Kidney tubule cell (primary cell): Measurements from ENCODE around the gene MS4A18.
A peak's percentile ranks its signal among the peaks of the same experiment; 100 is the strongest.
"Not testable (repeated sequence)": the region's sequence is repeated elsewhere in the genome, so short reads cannot be mapped to it uniquely, and the experiment has no call there.

ENCODE experiments used
- DNase-seq: peaks from one replicate; pipeline ENCODE4 v3.0.0-alpha.2; 2018; ENCODE audit warnings: low spot score

MS4A18 gene

DNA sequence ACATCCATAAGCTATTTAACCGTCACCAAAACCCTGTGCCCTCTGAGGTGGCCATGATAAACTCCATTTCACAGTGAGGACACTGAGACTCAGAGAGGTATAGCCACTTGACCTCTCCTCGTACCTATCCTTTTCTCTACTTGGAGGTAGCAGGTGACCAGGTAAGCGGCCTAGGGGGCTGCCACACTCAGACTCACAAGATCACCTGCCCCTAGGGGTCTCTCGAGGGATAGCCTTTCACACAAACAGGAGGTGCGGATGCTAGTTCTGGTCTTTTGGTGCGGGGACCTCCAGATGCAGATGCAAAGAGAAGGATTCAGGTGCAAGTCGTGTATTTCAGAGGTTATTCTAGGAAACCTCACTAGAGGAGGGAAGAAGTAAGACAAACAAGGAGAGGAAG is 14.6 kb downstream of the MS4A18 start:
- no peak for DNase-seq

DNA sequence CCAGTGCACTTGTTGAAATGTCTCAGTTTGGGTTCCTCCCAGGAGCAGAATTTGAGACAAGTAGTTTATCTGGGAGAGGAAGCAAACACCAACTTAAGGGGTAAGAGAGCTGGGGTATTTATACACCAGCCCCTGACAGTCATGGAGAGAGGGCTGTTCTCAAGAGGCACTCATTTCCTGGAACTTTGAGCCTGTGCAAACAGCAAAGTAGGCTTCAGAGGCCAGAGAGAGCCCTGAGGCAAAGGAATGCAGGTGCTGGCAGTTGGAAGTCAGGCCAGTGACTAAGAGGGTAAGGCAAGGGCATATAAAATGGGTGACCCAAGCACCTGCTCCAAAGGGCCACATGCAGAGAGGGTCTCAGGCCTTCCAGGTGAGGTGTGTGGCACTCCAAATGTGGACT is 16.1 kb downstream of the MS4A18 start:
- peak; percentile 19 for DNase-seq

DNA sequence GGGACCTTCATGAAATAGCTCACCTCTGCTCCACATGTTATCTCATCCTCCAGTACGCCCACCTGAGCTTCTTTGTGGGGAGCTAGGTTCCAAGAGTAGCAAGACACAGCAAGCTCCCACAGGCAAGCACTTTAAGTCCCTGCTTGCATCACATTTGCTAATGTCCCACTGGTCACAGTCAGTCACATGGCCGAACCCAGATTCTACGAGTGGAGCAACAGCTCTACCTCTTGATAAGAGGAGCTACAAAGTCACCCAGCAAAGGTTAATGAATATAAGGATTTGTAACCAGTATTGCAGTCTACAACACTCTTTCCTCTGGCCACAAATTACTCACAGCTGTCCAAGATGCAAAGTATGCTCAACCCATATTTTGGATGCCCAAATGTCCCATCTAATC is 16.9 kb downstream of the MS4A18 start:
- no peak for DNase-seq

DNA sequence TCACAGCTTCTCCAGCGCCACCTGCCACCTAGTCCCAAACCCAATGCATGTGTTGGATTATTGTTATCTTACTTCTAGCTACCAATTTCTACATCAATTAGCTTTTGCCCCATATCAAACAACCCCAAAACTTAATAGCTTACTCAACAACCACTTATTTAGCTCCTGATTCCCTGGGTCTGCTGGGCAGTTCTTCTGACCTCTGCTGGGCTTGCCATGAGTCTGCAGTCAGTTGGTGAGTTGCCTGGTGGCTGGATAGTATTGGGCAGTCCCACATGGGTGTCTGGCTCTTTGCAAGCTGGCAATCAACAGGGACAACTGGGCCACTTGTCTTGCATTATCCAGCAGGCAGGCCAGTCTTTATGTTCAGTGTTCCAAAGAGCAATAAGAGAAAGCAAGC is 18.5 kb downstream of the MS4A18 start:
- DNase-seq, result no peak

DNA sequence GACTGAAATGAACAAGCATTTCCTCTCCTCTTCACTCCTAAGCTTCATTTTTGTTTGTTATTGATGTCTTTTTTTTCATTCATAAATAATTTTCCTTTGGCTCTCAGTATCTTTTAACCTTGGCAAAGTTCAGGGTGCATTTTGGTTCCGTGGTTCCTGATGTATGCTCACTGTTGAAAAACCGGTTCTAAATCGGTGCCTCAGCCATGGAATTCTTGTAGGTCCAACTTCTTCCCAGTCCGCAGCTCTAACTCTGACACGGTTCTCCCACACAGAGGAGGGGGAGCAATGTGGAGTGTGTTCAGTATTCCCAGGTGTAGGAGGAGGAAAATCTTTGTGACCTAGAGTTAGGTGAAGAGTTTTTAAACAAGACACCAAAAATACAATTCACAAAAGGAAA is 19.6 kb downstream of the MS4A18 start:
- DNase-seq, result no peak

DNA sequence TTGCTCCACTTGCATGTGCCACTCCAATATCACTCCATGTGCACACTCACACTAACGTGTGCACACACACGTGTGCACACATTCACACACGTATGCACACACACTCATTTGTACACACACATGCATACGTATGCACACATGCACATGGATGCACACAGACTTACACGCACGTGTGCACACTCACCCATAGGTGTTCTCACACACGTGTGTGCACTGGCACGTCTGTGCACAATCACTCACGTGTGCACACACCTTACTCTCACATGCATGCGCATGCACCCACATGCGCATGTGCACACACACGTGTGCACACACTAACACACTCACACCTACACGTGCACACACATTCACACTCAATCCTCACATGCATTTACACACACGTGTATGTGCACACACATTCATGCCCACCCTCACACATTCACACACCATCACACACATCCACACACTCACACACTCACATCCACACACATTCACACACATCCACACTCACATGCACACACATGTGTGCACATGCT is 22.9 kb downstream of the MS4A18 start:
- no peak for DNase-seq

DNA sequence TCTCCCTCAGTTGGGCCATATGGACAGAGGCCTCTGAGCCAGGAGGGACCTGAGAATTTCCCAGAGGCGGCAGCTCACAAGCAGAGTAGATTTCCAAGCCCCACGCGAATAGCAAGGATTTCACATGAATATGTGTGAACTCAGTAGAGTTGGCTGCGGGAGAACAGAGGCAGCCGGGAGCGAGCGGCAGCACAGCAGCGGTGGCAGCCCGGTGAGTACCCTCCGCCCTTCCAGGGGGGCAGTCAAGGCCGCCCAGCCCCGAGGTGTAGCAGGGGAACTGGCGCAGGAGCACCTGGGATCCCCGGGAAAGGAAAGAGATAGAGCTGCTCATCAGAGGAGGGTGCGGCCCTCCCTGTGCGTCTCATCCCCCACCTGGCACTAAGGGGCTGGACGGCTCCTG is 23.7 kb downstream of the MS4A18 start:
- no peak for DNase-seq

DNA sequence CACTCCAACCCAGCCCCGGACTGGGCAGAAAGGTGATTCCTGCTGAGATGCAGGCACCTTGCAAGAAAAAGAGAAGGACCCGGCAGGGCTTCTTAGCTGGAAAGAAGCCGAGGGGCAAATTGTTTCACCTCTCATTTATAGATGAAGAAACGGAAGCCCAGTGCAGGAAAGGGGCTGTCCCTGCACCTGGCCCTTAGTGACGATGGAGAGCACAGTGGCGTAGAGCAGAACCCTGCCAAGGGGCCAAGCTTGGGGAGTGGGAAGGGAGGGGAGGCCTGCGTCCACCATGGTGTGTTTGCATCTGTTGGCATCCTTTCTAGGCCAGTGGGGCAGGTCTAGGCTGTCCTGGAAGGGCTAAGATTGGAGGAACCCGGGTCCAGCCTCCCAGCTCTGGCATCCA is 24.3 kb downstream of the MS4A18 start:
- no peak for DNase-seq

DNA sequence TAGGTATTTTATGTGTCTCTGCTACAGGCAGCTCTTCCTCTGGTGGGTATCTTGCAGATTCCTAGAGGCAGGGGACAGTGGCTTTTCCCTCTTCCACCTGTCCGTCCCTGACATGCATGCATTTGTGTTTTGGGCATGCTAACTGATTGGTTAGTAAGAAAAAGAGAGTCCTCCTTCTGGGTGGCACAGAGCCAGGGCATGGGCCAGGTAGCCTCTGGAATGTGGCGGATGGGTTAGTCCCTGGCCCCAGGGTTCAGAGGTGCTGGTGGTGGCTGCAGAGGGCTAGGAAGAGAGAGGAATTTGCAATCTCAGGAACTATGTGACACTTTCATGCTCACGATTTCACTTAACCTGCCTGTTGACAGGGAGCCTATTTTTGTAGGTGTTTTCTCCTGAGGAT is 26.4 kb downstream of the MS4A18 start:
- DNase-seq, result peak; percentile 32

DNA sequence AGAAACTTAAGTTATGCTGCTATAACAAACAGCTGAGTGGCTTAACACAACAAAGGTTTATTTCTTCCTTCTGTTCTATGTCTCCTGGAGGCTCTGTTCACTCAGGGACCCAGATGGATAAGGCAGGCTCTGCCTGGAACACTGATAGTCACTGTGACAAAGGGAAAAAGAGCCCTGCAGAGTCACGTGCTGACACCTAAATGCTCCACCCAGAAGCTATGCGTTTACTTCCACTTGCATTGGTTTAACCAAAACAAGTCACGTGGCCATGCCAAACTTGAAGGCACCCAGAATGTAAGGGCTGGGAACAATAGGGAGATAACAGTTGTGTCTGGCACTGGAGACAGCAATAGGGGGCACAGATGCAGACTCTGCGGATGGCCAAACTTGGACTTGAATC is 28.8 kb downstream of the MS4A18 start:
- DNase-seq, result no peak

DNA sequence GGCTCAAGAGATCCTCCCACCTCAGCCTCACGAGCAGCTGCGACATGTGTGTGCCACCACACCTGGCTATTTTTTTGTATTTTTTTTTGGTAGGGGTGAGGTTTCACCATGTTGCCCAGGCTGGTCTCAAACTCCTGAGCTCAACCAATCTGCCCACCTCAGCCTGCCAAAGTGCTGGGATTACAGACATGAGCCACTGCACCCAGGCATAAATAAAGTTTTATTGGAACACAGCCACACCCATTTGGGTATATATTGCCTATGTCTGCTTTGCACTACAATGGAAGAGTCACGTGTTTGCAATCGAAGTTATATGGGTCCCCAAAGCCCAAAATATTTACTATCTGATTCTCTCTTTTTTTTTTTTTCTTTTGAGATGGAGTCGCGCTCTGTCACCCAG is 30.4 kb downstream of the MS4A18 start:
- DNase-seq, result no peak

DNA sequence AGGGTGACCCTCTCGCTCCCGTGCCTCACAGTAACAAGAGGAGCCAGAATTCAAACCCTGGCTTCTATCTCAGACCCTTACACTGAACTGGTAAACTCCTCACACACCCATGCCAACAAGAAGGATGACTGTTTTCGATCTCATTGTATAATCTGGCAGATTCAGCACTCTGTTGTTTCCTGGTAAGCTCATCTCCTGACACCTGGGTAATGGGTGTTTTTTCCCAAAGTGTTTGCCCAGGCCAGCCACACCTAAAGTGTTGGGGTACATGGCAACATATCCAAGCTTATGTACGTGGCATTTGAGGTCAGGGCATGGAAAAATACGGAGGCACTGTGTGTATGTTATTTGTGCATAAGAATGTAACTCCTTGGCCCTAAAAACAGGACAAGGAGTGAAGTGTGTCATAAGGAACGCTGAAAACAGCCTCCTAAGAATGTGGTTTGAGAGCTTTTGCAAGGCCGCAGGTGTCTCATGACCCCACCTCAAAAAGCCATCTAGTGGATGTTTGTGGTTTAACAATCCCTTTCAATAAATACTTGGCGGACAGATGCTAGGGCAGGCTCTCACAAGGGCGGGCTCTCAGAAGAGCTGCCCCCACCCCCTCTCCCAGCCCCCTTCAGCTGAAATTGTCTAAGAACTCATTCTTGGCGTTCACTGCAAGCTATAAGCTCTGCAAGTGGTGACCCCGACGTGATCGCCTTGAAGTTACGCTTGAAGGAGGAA is 31.9 kb downstream of the MS4A18 start, which contains the start of gene MS4A15:
Gene MS4A15 (plus strand): TSS at position 561 of the 726 bp plus-strand sequence. CDS start 6,867 bp downstream, outside the sequence.
- peak; percentile 51 for DNase-seq

DNA sequence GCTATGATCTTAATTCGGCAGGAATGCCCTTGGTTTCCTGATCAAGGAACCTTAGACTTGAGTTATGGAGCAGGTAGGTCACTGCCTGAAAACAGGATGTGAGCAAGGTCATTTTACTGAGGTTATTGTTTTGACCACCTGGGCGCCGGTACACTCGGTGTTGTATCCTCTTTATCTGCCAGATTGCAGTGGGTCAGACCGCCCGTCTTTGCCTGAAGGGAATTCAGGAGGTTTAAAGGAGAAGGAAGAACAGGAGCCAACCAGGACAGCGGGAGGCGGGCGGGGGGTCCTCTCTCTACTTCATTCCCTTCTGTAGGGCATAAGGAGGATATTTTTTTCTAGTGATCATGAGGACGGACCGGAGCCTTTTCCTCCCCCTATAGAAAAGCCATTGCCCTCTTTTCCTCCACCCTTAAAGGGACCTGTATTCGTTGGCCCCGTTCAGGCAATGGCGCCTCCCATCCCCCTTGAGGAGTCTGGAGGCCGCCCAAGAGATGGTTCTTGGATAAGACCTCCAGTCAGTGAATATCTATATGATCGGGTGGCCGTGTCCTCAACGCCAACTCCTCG is 32.8 kb downstream of the MS4A18 start:
- no peak for DNase-seq

DNA sequence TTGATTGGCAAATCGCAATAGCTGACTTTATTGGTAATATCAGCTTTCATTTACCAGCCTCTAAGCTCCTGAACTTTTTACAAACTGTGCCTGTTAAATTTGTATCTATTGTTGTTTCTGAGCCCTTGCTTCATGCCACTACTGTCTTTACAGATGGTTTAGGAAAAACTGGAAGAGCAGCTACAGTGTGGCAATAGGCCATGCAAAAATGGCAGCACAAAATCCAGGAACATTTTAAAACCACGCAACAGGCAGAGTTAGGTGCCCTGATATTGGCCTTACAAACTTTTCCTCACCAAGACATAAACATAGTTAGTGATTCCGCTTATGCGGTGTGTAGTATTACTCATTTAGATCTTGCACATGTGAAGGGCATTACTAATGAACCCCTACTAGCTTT is 34.2 kb downstream of the MS4A18 start:
- not testable (repeated sequence) for DNase-seq

DNA sequence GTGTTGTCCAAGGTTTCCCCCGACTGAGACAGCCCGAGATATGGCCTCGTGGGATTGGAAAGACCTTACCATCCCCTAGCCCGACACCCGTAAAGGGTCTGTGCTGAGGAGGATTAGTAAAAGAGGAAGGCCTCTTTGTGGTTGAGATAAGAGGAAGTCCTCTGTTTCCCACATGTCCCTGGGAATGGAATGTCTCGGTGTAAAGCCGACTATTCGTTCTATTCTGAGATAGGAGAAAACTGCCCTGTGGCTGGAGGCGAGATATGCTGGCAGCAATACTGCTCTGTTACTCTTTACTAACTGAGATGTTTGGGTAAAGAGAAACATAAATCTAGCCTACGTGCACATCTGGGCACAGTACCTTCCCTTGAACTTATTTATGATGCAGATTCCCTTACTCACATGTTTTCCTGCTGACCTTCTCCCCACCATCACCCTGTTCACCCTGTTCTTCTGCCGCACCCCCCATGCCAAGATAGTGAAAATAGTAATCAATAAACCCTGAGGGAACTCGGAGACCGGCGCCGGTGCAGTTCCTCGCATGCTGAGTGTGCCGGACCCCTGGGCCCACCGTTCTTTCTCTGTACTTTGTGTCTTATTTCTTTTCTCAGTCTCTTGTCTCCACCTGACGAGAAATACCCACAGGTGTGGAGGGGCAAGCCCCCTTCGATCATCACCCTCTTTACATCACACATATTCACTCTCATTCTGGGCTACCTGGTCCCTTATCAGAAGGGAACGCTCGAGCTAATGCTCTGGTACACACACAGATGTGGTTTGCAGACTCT is 35.1 kb downstream of the MS4A18 start:
- not testable (repeated sequence) for DNase-seq

DNA sequence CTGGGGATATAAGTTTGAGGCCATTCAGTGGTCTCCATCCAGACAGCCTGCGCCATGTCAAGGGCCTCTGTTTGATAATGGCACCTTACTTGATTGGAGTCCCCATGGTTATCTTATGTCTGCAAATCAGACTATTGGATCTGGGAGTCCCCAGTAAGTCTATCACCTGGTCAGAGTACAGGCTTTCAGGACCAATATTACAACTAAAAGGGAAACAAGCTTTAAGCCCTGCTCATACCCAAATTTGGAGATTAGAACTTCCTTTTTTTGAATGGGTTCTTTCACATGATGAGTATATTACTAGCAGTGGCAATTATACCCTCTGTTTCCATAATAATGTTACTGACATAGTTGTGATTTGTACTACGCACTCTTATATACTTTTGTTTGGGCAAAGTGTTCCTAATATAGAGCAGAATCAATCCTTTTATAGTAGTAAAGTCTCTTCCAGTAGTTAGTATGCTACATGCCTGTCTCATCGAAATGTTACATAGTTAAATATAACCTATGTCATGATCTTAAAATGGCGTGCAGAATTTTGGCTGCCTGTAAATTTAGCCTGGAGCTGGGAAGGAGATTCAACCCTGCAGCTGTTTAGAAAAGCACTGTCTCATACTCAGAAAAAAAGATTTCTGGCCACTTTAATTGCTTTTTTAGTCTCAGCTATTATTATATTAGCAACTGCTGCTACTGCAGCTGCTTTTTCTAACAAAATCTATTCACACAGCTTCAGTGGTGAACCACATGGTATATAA is 37.1 kb downstream of the MS4A18 start:
- DNase-seq, result no peak

DNA sequence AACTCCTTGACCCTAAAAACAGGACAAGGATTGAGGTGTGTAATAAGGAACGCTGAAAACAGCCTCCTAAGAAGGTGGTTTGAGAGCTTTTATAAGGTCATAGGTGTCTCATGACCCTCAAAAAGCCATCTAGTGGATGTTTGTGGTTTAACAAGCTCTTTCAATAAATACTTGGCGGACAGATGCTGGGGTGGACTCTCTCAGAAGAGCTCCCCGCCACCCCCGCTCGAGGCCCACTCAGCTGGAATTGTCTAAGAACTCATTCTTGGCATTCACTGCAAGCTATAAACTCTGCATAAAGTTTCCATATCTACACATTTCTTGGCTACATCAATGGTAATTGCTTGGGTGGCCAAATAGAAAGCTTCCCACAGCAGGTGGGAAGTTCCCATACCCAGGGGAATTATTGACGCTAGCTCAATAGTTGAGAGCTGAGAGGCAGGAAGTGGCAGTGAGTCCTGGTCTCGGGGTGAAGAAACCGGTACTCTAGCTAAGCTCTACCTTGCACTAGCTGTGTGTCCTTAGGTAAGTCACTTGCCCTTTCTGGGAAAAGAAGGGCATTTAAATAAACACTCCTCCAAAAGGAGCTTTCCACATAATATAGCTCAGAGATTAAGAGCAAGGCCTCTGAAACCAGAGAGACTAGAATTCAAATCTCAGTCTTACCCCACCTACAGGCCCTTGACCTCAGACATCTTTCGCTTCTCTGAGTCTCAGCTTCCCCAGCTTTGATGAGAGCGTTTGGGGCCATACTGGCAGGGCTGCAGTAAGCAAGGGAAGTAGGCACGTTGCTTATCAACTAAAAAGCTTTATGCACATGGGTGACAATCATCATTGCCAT is 38.6 kb downstream of the MS4A18 start:
- DNase-seq, result peak; percentile 5

DNA sequence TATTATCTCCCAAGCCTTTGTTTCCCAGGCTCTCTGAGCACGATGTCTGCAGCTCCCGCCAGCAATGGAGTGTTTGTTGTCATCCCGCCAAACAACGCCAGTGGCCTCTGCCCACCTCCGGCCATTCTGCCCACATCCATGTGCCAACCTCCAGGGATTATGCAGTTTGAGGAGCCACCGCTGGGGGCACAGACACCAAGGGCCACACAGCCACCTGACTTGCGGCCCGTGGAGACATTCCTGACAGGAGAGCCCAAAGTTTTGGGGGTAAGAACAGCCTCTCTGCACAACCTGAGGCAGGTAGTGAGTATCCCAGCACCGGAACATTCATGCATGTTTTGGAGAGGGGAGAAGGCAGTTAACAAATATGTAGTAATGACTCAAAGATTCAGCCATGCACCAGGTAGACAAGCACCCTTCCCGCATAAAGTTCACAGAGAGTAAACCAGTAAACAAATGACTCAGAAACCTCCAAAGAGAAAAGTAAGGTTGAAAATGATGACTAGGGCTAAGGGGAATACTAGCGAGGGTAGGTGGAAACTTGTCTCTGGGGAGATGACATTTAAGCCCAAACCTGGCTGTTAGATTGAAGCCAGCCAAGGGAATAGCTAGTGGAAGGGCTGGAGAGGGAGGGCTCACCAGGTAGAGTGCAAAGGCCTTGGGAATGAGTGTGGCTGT is 39.3 kb downstream of the MS4A18 start:
- DNase-seq, result no peak

DNA sequence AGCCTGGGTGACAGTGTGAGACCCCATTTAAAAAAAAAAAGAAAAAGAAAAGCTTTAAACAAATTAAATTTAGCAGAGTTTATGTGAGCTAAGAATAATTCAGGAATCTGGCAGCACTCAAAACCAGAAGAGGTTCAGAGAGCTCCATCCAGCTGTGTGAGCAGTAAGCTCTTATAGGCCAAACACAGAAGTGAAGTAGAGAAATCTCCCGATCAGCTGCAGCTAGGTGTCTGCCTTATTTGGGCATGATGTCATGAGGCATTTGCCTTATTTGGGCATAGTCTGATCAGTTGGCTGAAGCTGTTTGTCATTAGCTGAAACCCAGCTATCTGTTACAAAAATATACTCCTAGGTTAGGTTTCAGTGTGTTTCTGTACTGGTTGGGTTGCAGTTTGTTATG is 40.4 kb downstream of the MS4A18 start:
- no peak for DNase-seq

DNA sequence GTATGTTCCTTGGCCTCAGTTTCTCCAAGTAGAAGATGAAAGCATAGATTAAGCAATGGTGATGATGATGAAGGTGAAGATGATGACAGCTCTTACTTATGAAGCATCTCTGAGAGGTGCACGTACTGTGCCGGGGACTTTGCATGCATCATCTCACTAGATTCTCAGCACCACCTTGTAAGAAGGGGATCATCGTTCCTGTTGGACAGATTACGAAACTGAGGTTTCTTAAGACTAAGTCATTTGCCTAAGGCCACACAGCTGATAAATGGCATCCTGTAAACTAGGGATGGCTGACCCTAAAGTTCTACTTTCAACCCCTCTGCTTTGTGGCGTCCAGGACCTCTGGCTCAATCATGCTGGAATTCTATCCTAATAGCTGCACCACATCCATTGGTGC is 40.8 kb downstream of the MS4A18 start:
- no peak for DNase-seq

DNA sequence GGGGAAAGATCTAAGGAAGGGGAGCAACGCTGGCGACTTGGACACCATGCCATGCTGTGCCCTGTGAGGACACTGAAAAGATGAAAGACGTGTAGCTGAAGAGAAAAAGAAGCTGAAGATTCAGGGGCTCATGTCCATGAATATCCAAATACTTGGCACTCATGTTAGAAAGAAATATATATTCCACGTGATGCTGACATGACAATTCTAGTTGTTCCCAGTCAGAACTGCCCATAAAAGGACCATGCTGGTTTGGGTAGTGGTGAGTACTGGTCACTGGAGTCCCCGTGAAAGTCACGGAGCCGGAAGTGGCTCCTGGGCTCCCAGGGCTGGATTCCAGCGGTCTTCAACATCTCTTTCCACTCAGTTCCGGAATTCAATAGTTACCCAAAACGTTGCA is 42.0 kb downstream of the MS4A18 start:
- DNase-seq, result no peak
